Neutrophil (primary cell): Measurements from ENCODE around the gene TMPRSS7.

Experiments
- H3K27ac ChIP-seq: fragments of 200-600 bp; sonication (generic); 2 replicates; pipeline ENCODE4 v1.5.1; 2016; ENCODE audit warnings: mild to moderate bottlenecking, moderate library complexity
- H3K27me3 ChIP-seq: fragments of 200-600 bp; sonication (generic); 2 replicates; pipeline ENCODE4 v1.6.0; 2016; ENCODE audit warnings: mild to moderate bottlenecking
- H3K36me3 ChIP-seq: fragments of 200-600 bp; sonication (generic); 2 replicates; pipeline ENCODE4 v1.5.1; 2017
- H3K4me1 ChIP-seq, 2 experiments: fragments of 200-600 bp in 1 of 2; sonication (generic) in 1 of 2; 1 replicate in 1 of 2; 2 replicates in 1 of 2; pipeline versions ENCODE4 v1.5.1 to v1.6.1; 2013 to 2016; ENCODE audit warnings: low read depth in 1 of 2, low read length in 1 of 2, mild to moderate bottlenecking in 1 of 2, moderate library complexity in 1 of 2; ENCODE audit not compliant: control insufficient read depth in 1 of 2, insufficient read depth in 1 of 2
- H3K4me3 ChIP-seq, 2 experiments: fragments of 200-600 bp in 1 of 2; sonication (generic) in 1 of 2; 1 replicate in 1 of 2; 2 replicates in 1 of 2; pipeline ENCODE4 v1.5.1; 2013 to 2016; ENCODE audit warnings: low read depth in 1 of 2, low read length in 1 of 2, mild to moderate bottlenecking in 1 of 2, moderate library complexity in 1 of 2
- H3K9me3 ChIP-seq: fragments of 200-600 bp; sonication (generic); 2 replicates; pipeline ENCODE4 v1.5.1; 2016
- CTCF ChIP-seq: fragments of 200-600 bp; sonication (generic); IDR thresholded peaks from 2 replicates; pipeline ENCODE4 v1.5.1; 2016; ENCODE audit warnings: antibody characterized with exemption

Gene TMPRSS7

GRCh38 chr3:112041321-112041720, 6.8 kb downstream of the TMPRSS7 start:
- TF ChIP-seq CTCF, result no peak
- H3K36me3 ChIP-seq, result no peaks in the 10 kb centered on the region
- H3K4me1 ChIP-seq, result peaks cover 0 to 4% of the 10 kb centered on the region in 2 experiments
- H3K27me3 ChIP-seq, result no peaks in the 10 kb centered on the region
- H3K27ac ChIP-seq, result no peak overlapping the region
- H3K9me3 ChIP-seq, result no peaks in the 10 kb centered on the region
- no peak overlapping the region for H3K4me3 ChIP-seq

GRCh38 chr3:112042842-112043280, 8.3 kb downstream of the TMPRSS7 start:
- no peaks in the 10 kb centered on the region for H3K9me3 ChIP-seq
- H3K4me3 ChIP-seq, result no peak overlapping the region
- no peak for TF ChIP-seq CTCF
- no peaks in the 10 kb centered on the region for H3K36me3 ChIP-seq
- peaks cover 0 to 4% of the 10 kb centered on the region in 2 experiments for H3K4me1 ChIP-seq
- H3K27me3 ChIP-seq, result no peaks in the 10 kb centered on the region
- H3K27ac ChIP-seq, result no peak overlapping the region

- H3K4me3 ChIP-seq, result no peak overlapping the region
- H3K36me3 ChIP-seq, result no peaks in the 10 kb centered on the region
- H3K27me3 ChIP-seq, result no peaks in the 10 kb centered on the region
- TF ChIP-seq CTCF, result peak; percentile 71
- H3K9me3 ChIP-seq, result no peaks in the 10 kb centered on the region
- H3K4me1 ChIP-seq, result peaks cover 0 to 4% of the 10 kb centered on the region in 2 experiments
- H3K27ac ChIP-seq, result no peak overlapping the region
These were observed 9.2 kb downstream of the TMPRSS7 start for GRCh38 chr3:112043621-112044201.

GRCh38 chr3:112046599-112046998, 12.1 kb downstream of the TMPRSS7 start:
- no peaks in the 10 kb centered on the region for H3K9me3 ChIP-seq
- H3K27ac ChIP-seq, result no peak overlapping the region
- no peaks in the 10 kb centered on the region for H3K27me3 ChIP-seq
- H3K36me3 ChIP-seq, result no peaks in the 10 kb centered on the region
- H3K4me1 ChIP-seq, result peaks cover 0 to 4% of the 10 kb centered on the region in 2 experiments
- no peak for TF ChIP-seq CTCF
- H3K4me3 ChIP-seq, result no peak overlapping the region

GRCh38 chr3:112047264-112047663, 12.7 kb downstream of the TMPRSS7 start:
- no peaks in the 10 kb centered on the region for H3K9me3 ChIP-seq
- no peak overlapping the region for H3K4me3 ChIP-seq
- H3K36me3 ChIP-seq, result no peaks in the 10 kb centered on the region
- H3K4me1 ChIP-seq, result peaks cover 0 to 4% of the 10 kb centered on the region in 2 experiments
- TF ChIP-seq CTCF, result no peak
- no peak overlapping the region for H3K27ac ChIP-seq
- H3K27me3 ChIP-seq, result no peaks in the 10 kb centered on the region
